HG03378 (cell line): Measurements from ENCODE around the gene ADARB2.
A peak's percentile ranks its signal among the peaks of the same experiment; 100 is the strongest.
"Not testable (repeated sequence)": the region's sequence is repeated elsewhere in the genome, so short reads cannot be mapped to it uniquely, and the experiment has no call there.

Experiments
- ATAC-seq: cut with Tn5 transposase; IDR thresholded peaks from one replicate; pipeline ENCODE4 v1.9.1; 2021; ENCODE audit warnings: mild to moderate bottlenecking, moderate library complexity; ENCODE audit not compliant: unreplicated experiment

Gene ADARB2

DNA sequence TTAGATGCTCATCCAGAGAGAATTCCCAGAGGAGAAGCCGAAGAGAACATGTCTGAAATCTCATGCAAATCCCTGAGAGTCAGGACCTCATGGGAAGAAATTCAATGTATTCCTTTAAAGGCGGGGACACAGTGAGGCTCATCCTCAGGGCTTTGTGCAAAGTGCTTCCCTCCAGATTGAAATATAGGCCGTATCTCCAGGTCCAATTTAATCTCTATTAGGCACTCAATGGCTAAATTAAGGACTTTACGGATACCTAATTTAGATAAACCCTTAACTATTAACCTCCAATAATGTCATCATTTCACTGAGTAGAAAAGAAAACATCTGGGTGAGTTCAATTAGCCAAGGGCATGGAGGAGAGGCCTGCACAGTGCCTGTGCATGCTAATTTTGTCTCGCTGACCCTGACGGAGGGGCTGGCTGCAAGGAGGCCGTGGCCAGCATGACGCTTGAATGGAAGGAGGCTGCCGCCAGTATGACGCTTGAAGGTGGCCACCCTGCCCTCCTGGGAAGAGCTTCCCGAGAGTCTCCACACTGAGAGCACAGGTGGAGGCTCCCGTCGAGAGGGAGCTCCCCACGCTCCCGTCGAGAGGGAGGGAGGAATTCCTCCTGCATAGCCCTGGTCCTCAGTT lies 287.6 kb downstream of the ADARB2 start:
- ATAC-seq = no peak

GRCh38 chr10:1449021-1449420 lies 288.3 kb downstream of the ADARB2 start:
- ATAC-seq = no peak

DNA sequence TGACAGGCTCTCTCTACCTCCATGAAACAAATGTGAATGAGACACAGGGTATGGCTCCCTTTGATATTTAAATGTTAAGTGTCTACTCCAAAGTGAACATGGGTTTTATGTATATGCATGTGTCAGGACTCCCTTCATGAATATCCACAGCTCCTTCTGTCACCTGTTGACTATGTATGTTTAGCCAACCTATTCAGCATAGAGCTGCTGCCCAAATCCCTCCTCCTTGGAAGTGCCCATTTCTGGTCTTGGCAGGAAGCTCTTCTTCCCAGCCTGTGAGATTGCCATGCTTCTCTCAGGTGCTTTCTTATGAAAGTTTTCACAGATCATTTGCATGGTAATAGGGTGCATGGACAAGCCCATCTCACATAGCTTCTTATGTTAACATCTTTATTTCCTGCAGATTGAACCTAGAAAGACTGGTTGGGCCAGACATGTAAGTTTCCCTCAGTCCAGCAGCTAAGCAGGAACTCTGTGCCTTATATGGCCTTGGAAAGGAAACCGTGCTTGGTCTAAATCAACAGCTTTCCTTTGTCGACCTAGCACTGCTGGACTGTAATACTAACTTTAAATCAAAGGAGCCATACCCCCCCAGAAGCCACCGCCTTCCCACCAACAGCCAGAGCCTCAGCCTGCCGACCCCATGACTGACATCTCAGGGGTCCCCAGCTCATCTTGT lies 288.9 kb downstream of the ADARB2 start:
- no peak for ATAC-seq

DNA sequence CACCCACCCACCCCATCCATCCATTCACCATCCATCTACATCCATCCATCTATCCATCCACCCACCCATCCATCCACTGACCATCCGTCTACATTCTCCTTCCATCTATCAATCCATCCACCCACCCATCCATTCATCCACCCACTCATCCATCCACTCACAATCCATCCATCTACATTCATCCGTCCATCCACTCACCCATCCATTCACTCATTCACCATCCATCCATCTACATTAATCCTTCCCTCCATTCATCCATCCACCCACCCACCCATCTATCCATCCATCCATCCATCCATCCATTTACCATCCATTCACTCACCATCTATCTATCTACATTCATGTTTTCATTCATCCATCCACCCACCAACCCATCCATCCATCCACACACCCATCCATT lies 292.5 kb downstream of the ADARB2 start:
- no peak for ATAC-seq

DNA sequence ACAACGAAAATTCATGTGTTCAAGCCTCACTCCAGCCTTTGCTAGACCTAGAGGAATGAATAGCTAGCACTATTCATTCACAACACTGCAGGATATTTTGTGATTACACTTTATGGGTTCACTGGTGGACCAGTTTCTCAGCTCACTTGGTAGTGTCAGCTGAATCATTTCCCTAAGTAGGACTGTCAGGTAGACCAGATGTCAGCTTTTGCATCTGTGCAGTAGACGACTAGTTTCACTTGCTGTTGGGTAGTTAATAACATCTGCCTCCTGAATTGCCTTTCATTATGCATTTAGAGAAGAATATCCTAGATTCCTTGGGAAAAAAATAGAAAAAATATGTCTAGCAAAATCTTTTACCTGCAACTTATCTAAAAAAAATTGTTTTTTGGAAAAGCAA lies 296.4 kb downstream of the ADARB2 start:
- ATAC-seq = no peak

DNA sequence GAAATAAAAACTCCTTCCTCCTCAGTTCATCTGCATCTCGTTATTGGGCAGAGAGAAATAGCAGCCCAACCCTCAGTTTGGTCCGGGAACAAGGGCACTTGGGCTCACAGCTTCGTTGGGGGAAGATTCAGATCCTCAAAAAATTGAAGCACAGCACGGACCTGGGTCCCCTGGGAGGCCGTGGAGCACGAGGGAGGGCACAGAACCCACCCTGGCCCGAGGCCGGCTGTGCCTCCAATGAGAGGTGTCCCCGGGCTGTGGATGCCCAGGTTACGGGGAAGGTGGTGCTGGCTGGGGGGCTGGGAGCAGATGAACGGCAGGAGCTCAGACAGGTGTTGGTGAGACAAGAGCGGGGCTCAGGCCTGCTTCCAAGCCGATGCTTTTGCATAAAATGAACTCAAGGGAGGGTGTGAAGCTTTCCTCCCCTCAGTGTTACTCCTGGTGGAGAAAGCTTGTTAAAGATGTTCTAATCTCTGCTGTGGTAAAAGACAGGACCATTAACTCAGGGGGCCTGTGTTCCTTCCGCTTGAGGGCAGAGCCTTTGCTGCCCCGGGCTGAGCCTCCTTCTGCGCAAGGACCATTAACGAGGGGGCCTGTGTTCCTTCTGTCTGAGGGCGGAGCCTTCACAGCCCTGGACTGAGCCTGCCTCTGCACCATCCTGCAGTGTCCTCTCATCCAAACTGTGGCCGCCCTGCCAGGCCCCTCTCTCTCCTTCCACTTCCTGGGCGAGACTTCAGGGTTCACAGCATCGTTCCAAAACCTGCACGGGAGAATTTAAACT lies 302.2 kb downstream of the ADARB2 start:
- no peak for ATAC-seq

- no peak for ATAC-seq
These were observed 303.1 kb downstream of the ADARB2 start for GRCh38 chr10:1434202-1434601.

- ATAC-seq = no peak
These were observed 305.2 kb downstream of the ADARB2 start for GRCh38 chr10:1432161-1432560.

GRCh38 chr10:1431229-1431628 lies 306.1 kb downstream of the ADARB2 start:
- no peak for ATAC-seq

DNA sequence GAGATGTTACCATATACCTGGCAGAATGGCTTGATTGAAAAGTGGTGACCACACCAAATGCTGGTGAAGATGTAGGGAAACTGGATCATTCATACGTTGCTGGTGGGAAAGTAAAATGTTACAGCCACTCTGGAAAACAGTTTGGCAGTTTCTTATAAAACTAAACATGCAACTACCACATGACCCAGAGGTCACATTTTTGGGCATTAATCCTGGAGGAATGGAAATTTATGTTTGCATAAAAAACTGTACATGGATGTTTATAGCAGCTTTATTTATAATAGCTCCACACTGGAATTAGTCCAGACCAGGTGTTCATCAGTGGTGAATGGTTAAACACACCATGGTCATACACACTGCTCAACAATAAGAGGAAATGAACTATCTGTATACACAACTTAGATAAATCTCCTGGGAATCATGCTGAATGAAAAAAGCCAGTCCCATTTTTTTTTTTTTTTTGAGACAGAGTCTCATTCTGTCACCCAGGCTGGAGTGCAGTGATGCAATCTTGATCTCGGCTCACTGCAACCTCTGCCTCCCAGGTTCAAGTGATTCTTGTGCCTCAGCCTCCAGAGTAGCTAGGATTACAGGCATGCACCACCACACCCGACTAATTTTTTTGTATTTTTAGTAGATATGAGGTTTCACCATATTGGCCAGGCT lies 309.7 kb downstream of the ADARB2 start:
- not testable (repeated sequence) for ATAC-seq

DNA sequence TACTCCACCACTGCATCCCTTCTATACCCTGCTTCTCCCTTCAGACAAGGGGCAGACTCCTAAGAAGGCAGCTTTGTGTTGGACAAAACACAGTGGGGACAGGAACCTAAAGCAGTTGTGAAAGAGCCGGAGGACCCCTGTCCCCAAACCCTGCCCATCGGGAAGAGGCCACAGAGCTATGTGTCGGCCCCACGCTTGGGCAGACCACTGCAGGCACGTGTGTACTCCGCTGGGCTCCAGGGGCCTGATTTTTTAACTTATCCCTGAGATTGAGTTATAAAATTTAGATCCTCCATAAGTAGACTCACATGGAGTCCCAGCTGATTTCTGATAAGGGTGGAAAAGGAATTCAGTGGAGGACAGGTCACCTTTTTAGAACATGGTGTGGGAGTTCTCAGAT lies 310.5 kb downstream of the ADARB2 start:
- no peak for ATAC-seq

DNA sequence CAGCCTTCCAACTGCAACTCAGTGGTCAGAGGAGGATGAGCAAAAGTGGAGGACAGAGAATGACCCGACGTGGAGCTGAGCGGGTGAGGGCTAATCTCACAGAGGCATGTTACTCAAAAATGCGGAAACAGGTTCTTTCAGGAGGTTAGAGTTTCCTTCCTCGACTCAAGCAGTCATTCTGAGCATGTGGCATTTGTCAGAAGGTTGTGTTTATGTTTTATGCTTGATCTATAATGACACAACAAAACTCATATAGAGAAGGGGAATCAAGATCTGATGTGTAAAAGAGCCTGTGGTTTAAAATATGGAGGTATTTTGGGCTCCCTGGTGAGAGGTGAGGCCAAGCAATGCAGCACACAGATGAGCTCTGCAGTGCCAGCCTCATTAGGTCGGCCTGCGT lies 311.4 kb downstream of the ADARB2 start:
- ATAC-seq = peak; percentile 79

DNA sequence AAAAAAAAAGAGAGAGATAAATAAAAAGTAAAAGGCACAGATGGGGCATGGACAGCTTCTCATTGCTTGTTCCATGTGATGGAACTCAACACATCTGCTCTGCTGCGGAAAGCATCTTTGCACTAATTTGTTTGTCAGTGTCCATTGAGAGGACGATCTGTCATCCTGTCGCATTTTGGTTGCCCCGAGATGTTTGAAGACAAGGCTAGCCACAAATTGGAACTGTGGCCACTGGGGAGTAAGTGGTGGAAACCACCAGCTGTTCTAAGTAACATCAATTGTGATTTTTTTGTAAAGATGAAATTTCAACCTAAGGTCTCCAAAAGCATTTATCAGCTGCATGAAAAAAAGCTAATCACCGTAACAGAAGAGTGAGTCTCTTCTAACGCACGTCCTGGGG lies 312.7 kb downstream of the ADARB2 start:
- no peak for ATAC-seq

DNA sequence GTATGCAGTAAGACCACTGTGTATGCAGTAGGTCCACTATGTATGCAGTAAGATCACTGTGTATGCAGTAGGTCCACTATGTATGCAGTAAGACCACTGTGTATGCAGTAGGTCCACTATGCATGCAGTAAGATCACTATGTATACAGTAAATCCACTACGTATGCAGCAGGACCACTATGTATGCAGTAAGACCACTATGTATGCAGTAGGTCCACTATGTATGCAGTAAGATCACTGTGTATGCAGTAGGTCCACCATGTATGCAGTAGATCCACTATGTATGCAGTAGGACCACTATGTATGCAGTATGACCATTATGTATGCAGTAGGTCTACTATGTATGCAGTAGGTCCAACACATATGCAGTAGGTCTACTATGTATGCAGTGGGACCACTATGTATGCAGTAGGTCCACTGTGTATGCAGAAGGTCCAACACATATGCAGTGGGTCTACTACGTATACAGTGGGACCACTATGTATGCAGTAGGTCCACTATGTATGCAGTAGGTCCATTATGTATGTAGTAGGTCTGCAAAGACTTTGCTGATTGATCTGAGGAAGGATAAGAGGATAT lies 313.6 kb downstream of the ADARB2 start:
- ATAC-seq = no peak

GRCh38 chr10:1422275-1422674 lies 315.1 kb downstream of the ADARB2 start:
- ATAC-seq = no peak

DNA sequence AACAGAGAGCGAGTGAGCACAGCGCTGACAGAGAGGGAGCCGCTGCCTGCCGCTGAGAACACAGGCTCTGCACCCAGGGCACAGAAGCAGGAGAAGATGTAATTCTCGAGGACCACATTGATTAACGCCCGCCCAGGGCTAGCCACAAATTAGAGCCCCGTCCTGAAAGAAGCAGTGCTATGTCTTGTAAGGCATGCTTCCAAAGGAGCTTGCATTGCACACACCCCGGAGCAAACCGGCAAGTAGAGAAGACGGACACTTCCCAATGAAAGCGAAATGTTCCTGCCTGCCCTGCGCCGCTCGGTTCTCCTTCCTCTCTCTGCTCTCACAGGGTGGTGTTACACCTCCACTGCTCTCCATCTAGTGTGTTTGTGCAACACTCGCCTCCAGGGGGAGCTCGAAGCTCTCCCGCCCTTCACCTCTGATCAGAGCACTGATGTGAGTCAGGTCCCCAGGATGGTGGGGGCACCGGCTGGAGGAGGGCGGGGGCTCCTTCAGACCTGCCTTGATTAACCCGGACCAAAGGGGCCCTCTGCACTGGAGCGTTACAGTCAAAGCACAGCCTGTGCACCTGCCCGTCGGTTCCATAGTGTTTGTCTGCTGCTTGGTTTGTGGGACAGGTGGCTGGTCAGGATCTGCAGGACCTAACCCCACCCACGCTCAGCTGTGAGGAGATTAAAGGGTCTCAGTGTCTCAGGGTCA lies 316.5 kb downstream of the ADARB2 start:
- ATAC-seq = peak; percentile 91

DNA sequence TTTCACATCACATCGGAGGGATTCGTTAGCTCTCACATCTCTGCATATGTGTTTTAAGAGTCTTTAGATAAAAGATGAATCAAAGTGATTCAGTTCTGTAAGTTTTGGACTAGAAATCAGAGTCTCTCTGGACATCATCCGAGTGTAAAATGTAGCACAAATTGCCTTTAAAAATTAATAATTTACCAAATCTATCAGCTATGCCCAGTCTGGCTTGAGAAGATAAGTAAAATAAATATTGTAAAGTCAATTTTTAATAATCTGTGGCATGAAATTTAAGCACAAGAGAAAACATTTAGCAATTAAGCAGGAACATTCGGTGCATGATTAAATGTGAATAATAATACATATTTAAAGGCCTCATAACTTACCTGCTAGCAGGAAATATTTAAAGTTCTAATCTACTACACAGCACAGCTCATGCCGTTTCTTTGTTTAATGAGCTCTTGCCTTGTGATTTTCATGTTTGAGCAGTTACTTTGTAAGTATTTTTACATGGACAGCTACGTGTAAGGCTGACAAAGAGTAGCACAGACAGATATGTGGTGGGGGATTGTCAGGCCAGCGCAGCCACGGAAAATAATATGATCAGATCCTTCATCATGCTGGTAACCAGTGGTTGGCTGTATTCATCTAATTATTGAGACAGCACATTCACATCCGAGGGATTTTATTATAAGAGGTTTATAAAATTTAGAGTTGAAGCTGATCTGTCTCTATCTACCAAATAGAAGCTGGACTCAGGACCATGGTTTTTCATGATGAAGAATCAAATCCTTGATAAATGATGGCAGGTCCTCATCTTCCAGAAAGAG lies 317.3 kb downstream of the ADARB2 start:
- no peak for ATAC-seq

DNA sequence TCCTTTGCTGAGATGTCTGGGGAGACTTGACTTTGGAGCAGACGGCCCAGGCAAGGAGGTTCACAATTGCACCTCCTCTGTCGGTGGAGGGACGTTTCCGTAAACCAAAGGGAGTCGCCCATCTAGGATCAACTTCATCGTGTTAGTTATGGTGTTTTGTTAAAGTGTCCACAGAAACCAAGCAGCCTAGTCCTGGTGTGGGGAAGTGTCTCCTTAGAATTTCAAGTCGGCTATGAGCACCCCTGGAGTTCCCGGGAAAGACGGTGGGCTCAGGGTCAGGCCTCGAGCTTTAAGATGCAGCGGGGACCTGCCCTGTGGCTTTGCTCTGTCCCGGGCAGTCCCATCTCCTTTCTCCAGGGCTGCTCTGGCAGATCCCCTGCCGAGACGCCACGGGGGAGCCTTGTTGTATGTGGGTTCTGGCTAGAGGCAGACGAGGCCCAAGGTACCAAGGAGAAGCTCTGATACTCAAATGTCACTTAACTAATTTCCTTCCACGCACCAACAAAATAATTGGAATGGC lies 319.2 kb downstream of the ADARB2 start:
- no peak for ATAC-seq

GRCh38 chr10:1417574-1417973 lies 319.8 kb downstream of the ADARB2 start:
- no peak for ATAC-seq
